NCI-H2107 (cell line): ENCODE measurements around the gene ASIC2.

Experiments
- DNase-seq: peaks from one replicate; lab custom pipeline; 2025; lab: John Stamatoyannopoulos, UW

The ASIC2 gene

DNA sequence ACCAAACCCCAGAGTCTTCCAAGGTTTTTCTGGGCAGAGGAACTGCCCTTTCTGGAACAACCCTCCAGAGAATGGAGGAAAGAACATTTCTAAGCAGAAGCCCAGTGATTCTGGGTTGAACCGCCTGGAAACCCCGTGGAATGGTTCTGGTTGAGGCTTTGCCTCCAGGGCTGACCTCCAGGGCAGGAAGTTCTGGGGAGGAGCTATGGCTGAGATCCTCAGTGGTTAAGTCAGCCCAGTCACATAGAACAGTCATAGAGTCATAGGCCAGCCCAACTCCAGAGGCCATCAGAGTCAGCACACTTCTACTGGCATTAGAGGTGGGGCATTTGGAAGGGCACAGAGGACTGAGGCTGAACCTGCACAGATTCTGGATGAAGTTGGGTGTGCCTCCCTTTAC, 235.5 kb downstream of the ASIC2 start:
- DNase-seq: no peak

DNA sequence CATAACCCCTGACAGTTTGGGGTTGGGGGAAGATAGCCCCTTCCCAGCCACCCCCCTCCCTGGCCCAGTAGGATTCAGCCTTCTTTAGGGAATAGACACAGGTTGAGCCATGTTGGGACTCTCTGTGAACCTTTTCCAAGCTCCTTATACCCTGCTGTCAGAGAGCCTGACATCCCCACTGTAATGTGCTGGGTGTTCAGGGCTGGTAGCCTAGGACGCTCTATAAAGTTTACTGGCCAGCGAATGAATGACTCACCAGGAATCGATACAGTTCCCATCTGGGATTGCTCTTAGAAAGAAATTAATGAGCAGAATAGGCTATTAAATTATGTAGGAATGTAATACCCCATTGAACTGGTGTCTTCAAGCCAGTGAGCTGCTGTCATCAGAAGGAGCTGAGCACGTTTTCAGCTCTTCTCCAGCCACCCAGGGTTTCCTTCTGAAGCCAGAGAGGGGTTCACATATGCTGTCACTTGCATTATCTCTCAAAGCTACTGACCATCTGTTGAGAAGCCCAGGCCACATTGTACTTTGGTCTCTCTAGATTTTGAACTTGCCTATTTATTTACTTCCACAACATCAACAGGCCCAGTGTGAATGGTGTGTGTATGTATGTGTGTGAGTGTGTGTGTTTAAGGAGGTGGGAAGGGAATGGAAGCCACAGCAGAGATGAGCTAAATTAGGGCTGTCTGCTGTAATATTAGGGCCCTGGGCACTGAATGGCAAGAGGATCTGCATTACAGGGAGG, 236.5 kb downstream of the ASIC2 start:
- DNase-seq: no peak

DNA sequence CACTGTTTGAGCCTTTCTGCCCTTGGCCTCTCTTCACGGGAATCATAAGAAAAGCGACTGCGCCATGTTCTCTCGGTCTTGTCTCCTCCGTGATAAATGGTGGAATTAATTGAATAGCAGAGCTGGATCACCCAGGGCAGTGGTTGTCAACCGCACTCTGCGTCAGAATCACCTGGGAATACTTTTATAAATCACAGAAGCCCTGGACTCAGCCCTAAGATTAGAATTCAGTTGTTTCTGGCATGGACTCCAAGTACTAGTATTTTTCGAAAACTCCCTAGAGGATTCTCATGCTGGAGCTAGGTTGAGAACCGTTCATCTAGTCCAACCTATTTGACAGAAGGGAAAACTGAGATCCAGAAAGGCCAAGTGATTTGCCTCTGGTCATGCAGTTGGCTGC, 237.3 kb downstream of the ASIC2 start:
- no peak for DNase-seq

DNA sequence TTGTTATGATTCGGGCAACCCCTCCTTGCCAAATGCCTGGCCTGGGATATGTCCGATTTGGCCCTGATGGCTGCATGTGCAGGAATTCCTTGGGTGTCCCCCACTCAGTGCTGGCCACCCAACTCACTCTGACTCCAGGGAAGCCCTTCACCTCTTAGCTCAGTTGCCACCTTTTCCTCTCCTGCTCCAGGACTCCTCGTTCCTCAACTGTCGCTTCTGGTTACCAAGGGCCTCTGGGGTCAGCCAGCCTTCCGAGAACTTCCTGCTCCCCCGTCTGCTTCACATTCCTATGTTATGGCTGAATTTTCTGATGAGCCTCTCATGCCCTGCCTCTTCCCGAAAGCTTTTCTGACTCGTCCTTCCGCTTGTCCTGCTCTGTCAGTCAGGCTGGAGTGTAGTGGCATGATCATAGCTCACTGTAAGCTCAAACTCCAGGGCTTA, 237.9 kb downstream of the ASIC2 start:
- DNase-seq: no peak

DNA sequence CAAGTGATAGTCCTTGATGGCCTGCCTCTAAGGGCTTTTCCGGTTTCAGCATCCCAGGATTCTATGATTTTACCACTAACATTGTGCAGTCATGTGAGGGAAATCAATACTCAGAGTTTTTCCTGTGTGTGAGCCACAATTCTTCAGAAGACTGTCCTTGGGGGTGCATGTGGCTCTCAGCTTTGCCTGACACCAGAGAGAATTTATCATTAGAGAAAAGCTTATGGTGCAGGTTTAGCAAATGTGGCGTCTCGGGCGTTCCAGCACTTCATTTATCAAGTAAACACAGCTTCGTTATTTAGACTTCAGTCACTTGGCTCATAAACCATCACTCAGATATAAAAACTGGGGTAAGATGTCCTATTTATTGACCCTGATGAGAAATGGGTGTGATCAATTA, 238.7 kb downstream of the ASIC2 start:
- no peak for DNase-seq

DNA sequence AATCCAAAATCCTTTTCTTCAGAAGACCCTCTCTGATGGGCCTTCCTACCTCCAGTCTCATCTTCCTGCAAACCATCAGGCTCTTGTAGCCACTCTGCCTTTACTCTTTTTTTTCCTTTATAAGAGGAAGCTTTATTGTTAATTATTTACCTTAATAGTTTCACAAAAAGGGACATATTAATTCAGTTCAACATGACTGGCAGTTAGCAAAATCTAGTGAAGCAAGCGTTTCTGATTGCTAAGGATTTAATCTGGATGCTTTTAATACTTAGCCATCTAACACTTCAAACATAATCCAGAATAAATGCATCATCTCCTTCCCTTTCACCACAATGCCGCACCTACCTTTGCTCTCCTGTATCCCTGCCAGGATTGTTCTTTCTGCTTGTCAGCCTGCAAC, 239.4 kb downstream of the ASIC2 start:
- no peak for DNase-seq

DNA sequence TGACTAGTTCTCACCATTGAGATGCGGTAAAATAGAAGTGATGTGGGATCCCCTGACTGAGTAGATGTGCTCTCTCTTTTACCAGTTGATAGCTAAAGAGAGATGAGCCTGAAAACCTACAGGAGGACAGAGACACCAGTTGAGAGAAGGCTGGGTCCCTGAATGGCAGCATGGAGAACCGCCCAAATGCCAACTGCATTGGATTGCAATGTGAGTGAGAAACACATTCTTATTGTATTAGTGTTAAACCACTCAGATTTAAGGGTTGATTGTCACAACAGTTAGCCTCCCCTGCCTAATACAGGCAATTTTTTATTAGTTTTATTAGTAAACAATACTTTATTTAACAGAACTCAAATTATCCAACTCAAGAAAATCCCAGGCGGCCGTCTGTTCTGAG, 240.2 kb downstream of the ASIC2 start:
- no peak for DNase-seq

DNA sequence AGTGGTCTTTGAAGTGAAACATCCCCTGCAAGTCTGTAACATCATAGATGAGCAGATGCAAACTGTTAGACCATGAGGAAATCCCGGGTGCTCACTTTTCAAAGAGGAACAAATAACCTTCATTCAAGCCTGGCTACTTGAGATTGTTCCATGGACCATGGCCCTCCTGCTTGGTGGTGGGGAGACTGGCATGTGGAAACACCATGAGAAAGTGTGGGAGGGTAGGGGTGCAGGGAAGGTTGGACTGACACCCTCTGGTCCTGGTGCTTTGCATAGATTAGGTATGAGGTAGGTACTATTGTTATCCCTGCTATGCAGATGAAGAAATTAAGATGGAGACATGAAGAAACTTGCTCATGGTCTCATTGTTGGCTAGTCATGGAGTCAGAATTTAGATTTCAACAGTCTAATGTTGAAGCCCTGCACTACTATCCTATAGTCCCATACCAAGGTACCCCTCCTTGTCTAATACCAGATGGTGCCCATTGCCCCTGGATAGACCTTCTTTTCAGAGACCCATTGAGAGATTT, 242.4 kb downstream of the ASIC2 start:
- no peak for DNase-seq

DNA sequence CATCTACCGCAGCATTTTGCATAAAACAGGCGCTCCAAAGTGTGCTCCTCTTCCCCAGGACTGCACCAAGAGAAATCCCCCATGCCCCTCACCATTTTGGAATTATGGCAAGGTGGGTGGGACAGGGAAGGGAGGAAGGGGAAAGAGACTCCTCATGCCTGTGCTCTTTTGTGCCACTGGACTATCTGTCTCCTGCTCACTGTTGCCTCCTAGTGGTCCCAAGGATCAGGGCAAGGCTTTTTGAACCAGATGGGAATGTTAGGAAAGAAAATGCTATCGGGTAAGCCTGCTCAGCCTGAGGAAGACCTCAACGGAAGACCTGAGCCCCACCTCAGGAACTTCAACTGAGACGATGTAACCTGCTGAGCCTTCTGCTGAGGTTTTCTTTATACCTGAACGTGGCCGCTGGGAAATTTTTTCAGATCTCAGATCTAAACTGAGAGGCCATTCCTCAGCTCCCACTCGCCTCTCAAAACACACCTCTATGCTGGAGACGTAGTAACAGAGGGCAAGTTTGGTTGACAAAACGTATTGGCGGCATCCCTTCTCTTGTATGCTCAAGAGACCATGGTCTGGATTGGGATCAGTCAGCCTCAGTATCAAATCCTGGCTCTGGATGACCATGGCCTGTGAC, 243.2 kb downstream of the ASIC2 start:
- DNase-seq: no peak

DNA sequence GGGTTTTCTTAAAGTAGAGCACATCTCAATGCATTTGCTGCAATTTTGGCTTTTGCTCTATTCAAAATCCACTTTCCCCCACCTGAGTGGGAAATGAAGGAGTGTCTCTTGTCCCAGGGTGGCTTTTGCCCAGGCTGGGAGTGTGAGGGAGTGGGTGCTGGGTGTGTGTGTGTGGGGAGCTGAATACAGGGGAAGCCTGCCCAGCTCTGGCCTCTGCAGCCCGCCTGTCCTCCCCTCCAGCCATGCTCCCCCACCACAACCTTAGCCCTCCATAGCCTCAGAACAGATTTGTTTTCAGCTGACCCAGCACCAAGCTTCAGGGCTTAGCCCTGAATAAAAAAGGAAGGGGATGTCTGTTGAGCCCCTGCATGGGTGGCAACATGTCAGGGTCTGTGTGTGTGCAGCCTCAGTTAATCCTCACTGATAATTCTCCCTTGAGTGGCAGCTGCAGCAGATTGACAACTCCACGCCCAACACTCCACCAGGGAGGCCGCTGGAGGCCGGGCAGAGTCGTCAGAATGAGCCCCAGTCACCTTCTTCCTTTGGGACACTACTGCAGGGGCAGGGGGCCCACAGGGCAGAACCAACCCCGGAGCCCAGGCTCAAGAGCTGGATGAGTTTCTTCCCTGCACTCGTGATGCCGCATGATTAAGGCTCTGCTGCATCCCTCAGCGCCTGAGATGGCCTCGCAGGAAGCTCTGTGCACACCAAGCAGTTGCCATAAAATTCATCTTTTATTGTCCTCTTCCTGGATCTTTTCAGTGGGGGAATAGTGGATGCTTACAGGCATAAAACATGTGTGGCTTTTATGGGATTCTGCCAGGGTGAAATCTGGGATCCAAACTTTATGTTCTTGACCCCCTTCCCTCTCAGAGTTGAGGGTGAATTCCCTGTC, 246.5 kb downstream of the ASIC2 start:
- DNase-seq: no peak

DNA sequence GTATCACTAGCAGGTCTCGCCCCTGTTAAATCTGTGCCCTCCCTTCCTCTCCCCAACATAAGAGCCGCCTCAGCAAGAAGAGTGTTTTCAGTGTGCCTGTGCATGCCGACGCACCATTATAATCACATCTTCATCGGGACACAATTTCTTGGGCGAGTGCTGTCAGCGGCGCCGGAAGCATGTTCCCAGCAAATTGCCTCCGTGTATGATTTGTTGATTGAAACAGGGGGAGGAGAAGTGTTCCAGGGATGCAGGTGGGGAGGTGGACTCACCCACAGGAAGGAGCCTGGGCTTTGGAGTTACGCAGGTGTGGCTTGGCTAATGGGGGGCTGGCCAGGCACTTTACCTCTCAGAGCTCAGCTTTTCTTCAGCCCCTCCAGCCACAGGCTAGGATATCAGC, 247.9 kb downstream of the ASIC2 start:
- DNase-seq: no peak

DNA sequence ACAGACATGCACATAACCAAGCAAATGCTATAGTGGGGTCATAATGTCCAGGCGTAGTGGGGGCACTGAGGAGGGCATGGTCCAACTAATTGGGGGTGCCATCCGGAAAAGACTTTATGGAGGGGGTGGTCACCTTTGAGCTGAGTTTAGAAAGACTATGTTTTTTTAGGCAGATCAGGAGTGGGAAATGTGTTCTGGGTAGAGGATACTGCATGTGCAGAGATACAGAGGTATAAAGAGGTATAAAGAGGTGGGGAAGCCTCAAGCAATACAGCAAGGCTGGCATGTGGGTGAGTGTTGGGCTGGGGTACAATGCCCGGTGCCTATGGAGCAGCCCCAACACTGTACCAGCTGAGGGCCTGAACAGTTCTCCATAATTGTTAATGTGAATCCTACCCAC, 248.3 kb downstream of the ASIC2 start:
- DNase-seq: no peak

DNA sequence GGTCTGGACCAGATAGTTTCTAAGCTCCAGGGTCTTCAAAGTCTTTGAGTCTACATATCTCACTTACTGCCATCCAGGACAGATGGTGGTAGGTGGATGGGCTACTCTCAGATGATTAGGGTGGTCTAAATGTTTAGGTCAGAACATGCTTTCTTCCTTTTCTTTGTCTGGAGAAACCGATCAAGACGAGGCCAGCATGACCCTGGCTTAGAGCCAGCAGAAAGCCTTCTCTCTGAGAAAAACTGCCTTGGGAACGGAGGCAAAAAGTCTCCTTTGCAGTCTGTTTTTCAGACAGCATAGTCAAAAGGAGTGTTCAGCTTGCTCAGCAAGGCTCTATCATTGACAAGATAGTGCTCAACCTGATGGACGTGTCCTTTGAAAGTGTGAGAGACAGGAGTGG, 252.6 kb downstream of the ASIC2 start:
- no peak for DNase-seq

DNA sequence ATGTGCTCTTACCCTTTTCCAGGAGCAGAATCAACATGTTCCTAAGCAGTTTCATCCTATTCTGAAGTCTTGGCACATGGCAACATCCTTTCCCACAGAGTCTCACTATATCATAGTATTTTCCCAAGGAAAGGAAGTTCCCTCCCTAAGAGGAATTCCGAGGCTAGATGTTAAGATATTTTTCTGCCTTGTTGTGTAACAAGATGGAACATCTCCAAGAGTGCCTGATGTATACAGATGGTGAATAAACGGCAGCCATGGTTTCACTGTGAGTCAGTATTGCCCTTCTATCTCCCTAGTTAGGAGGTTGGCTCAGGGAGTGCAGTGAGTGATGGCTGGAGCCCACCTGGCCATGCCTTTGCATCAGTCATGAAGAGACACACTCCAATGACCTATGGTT, 253.2 kb downstream of the ASIC2 start:
- no peak for DNase-seq

DNA sequence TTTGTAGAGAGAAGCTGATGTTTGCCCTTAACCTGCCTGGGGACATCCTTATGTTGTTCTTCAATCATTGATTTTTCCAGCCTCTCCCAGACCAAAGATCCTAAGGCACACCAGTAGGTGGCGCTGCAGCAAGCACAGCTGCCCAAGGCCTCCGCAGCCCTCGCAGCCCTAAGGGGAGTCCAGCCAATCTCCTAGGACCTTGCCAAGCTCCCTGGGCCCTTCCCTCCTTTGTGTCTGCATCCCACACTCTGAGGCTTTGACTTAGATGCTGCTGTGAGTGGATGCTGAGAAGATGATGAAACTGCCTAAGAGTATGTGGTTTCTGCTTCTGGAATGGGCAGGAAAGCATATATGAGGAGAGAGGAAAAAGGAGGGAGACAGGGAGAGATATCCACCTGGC, 254.4 kb downstream of the ASIC2 start:
- no peak for DNase-seq

DNA sequence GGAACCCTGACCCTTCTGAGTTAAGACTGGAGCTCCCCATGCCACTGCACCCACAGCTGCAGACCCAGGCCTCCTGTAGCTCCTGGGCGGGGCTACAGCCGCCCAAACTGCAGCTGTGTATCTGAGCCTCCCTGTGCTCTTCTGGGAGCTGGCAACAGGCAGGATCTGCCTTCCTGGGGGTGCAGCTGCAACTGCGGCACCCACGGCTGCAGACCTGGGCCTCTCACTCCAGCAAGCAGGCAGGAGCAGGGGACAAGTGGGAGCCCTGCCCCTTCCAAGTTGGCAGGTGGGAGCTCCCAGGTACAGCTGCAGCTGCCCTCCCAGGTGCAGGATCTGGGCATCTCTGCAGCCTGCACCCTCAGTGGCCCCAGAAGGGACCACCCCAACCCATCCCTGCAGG, 259.9 kb downstream of the ASIC2 start:
- no peak for DNase-seq

DNA sequence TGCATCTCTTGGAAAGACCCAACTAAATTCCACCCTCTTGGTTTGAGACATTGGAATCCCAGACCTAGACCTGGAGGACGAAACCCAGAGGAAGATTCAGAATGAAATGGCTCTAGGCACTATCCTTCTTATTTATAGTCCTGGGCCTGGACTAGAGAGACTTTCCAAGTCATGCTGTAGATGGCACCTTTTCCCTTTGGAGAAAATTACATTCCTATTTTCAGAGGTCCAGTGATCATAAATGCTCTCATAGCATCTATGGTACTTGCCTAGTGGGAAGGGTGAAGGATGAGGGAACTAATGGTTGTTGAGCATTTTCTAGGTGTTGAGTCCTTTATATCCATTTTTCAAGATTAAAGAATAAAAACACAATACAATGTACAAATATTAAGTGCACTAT, 264.3 kb downstream of the ASIC2 start:
- no peak for DNase-seq

DNA sequence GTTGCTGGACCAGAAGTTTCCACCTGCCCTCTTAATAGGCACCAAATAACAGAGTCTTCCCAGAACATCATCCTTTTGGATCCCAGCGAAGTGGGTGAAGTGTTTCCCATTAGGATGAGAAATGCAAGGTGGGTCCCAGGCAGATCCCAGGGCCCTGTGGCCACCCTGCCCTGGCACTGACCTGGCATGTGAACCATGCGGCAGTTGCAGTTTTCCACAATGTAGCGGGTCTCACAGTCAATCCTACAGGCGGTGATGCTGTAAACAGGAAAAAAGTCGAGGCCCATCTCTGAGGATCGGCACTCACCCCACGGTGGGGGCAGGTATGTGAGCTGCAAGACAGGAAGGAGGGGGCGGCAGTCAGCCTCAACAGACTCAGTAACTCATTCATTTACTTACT, 265.0 kb downstream of the ASIC2 start:
- DNase-seq: no peak

DNA sequence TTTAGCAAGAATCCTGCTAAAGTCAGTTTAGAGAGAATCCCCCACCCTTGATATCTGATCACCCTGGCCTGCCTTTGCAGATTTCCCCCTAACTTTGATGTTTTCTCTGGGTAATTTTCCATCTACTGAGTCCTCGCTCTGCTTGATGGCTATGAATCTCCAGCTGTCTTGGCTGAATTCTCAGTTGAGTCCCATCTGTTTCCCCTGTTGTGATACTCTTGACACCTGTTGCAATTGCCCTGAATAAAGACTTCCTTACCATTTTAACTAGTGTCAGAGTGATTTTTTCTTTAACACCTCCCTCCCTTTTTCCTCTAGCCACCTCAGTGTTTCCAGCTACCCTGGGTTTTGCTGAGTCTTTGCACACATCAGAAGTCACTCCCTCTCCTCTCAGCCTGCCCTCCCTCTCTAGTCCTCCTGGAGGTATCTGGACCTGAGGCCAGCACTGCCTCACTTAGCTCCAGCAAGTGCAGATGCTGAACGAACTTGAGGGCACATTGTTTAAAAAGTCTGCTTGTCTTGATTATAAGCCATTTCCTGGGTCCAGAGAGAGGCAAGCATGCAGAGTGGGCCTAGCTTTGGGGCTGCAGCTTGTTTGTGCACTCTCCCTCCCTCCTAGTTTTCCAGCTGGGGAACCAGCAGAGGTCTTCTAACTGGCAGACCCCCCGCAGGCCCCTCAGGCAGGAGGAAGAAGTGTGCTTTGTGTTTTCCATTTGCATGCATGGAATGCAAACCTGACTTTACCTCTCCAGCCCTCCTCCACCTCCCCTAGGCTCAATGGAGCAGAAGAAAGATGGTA, 268.2 kb downstream of the ASIC2 start:
- no peak for DNase-seq

DNA sequence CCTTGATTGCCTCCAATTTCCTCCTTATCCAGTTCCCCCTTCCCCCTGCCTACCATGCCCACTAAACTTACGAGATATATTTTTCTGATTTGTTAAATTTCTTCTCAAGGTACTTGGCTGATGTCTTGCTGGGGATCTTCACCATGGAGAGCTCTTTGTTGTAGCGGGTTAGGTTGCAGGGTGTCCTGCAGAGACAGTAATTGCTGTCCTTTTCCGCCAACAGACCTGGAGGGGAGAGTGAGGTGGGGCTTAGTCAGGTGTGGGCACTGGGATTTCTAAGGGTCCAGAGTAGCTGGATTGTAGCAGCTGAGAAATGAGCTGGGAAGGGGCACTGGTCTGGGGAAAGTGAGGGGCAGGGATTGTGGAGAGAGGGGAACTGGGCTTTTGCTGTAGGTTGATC, 269.3 kb downstream of the ASIC2 start:
- DNase-seq: no peak

DNA sequence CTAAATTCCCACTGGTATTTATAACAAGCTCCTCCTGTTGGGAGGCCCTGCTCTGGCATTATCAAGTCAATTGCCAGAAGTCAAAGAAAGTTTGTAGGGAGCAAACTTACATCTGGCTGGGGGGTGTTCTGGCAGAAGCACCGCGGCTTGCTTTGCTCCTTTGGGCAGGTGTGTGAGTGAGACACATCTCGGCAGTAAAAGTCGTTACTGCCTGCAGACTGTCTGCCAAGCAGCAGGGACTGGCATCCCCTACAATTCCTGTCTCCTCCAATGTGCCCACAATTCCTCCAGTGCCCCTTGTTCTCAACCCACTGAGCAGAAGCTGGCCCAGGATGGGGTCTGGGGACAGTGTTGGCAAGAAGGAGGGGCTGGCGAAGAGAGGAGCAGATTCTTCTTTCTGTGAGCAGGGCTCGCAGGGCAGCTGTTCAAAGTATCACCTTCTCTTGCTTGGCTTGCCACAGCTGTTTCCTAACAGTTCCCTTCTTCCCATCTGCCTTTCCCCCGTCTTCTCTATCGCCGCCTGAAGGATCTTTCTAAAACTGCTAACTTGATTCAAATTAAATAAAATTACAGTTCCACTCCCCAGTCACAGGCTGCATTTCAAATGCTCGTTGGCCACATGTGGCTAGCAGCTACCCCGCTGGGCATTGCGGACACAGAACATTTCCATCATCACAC, 271.2 kb downstream of the ASIC2 start:
- DNase-seq: no peak
